Measurements from ENCODE around the gene ASIC4.

DNA sequence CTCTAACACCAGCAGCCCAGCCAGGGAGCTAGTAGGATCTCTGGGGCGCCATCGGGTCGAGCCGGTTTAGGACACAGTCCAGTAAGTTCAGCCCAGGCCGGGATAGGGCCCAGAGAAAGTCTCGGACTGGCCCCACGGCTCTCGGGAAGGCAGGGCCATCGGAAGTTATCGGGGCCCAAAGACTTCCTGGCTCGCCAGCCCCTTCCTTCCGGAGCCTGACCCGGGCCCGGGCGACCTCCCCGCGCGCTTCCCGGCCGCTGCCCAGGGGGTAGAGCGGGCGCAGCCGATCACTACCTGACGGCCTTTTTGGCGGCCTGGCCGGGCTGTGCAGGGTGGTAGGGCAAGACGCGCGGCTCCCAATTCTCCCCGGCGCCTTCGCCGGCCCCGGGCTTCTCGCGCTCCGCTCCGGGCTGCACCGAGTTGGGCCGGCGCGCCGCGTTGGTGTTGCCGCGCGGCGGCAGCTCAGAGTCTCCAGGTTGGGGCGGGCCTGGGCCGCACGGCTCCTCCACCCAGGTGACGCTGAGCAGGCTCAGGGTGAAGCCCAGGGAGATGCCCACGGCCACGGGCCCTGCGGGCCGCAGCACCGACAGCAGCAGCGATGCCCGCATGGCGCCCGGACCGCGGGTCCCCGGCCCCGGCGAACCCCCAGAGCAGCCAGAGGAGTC lies 28.8 kb downstream of the ASIC4 start:
- no peak for TF ChIP-seq POLR2A (IDR thresholded peaks at IDR 0.05; ENCODE audit: low read depth, low read length)
- TF ChIP-seq, protein P1, sequence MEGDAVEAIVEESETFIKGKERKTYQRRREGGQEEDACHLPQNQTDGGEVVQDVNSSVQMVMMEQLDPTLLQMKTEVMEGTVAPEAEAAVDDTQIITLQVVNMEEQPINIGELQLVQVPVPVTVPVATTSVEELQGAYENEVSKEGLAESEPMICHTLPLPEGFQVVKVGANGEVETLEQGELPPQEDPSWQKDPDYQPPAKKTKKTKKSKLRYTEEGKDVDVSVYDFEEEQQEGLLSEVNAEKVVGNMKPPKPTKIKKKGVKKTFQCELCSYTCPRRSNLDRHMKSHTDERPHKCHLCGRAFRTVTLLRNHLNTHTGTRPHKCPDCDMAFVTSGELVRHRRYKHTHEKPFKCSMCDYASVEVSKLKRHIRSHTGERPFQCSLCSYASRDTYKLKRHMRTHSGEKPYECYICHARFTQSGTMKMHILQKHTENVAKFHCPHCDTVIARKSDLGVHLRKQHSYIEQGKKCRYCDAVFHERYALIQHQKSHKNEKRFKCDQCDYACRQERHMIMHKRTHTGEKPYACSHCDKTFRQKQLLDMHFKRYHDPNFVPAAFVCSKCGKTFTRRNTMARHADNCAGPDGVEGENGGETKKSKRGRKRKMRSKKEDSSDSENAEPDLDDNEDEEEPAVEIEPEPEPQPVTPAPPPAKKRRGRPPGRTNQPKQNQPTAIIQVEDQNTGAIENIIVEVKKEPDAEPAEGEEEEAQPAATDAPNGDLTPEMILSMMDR (conservative IDR thresholded peaks at IDR 0.05; ENCODE audit: low read depth, low read length): no peak
- TF ChIP-seq RFX5 (IDR thresholded peaks at IDR 0.05; ENCODE audit: low read depth, low read length): no peak
- no peak for TF ChIP-seq RCOR1 (IDR thresholded peaks at IDR 0.05; ENCODE audit: insufficient replicate concordance, low read length)
- no peak for TF ChIP-seq MXI1 (IDR thresholded peaks at IDR 0.05; ENCODE audit: borderline replicate concordance, low read depth, low read length)
- TF ChIP-seq RAD21 (IDR thresholded peaks at IDR 0.05; ENCODE audit: low read length): no peak
- no peak for TF ChIP-seq USF2 (IDR thresholded peaks at IDR 0.05; ENCODE audit: low read depth, low read length)
- TF ChIP-seq, protein P2, sequence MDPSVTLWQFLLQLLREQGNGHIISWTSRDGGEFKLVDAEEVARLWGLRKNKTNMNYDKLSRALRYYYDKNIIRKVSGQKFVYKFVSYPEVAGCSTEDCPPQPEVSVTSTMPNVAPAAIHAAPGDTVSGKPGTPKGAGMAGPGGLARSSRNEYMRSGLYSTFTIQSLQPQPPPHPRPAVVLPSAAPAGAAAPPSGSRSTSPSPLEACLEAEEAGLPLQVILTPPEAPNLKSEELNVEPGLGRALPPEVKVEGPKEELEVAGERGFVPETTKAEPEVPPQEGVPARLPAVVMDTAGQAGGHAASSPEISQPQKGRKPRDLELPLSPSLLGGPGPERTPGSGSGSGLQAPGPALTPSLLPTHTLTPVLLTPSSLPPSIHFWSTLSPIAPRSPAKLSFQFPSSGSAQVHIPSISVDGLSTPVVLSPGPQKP (IDR thresholded peaks at IDR 0.05; ENCODE audit: borderline replicate concordance, low read depth, low read length): no peak
